D721Med (cell line): Measurements from ENCODE around the gene SEMA7A.
"Not testable (repeated sequence)": the region's sequence is repeated elsewhere in the genome, so short reads cannot be mapped to it uniquely, and the experiment has no call there.

Experiments
- DNase-seq: peaks from one replicate; pipeline ENCODE4 v3.0.0; 2011; ENCODE audit warnings: low spot score; ENCODE audit not compliant: insufficient read length
- FAIRE-seq: peaks from 2 replicates; lab custom pipeline; 2011; peaks lifted over from hg19 to GRCh38; lab: Jason Lieb, UNC
- TF ChIP-seq, protein P1 (sequence below): IDR thresholded peaks from 2 replicates; pipeline ENCODE4 v1.5.1; 2012; ENCODE audit warnings: mild to moderate bottlenecking, control low read depth; ENCODE audit not compliant: insufficient read depth; ENCODE audit errors: missing control alignments

Gene SEMA7A

DNA sequence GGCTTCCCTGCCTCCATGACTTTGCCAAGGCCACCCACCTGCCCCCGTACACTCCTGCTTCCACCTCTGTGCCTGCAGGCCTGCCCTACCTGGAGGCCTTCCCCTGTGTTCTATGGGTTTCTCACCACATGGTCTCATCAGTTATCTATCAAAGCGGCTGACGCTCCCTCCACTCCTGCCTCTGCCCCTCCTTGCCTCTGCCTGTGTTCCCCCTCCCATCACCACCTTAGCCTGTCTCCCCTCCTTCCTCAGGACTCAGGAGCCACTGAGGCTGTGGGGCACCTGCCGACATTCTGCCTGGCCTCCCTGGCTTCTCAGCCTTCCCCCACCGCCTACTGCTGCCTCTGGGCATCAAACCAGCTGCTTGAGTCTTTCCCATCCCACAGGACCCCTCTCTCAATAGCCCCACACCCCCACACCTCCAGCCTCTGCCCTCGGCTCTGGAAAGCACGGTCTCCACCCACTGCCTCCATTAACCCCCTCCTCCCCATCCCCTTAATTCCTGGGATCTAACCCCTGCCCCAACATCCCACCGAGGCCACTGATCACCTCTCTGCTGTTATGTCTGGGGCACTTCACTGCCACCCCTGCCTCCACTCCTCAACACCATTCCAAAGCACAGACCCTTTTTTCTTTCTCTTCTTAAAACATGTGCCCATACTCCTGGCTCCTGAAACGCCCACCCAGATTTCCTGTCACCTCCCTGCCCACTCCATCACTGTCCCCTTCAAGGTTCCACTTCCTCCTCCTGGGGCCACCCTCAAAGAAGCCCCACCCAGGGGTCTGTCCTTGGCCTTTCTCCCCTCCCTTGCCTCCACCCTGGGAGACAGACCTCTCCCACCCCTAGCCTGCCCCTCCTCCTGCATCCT is 41.9 kb downstream of the SEMA7A start:
- no peak for FAIRE-seq
- DNase-seq = no peak
- TF ChIP-seq, protein P1, sequence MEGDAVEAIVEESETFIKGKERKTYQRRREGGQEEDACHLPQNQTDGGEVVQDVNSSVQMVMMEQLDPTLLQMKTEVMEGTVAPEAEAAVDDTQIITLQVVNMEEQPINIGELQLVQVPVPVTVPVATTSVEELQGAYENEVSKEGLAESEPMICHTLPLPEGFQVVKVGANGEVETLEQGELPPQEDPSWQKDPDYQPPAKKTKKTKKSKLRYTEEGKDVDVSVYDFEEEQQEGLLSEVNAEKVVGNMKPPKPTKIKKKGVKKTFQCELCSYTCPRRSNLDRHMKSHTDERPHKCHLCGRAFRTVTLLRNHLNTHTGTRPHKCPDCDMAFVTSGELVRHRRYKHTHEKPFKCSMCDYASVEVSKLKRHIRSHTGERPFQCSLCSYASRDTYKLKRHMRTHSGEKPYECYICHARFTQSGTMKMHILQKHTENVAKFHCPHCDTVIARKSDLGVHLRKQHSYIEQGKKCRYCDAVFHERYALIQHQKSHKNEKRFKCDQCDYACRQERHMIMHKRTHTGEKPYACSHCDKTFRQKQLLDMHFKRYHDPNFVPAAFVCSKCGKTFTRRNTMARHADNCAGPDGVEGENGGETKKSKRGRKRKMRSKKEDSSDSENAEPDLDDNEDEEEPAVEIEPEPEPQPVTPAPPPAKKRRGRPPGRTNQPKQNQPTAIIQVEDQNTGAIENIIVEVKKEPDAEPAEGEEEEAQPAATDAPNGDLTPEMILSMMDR = no peak

DNA sequence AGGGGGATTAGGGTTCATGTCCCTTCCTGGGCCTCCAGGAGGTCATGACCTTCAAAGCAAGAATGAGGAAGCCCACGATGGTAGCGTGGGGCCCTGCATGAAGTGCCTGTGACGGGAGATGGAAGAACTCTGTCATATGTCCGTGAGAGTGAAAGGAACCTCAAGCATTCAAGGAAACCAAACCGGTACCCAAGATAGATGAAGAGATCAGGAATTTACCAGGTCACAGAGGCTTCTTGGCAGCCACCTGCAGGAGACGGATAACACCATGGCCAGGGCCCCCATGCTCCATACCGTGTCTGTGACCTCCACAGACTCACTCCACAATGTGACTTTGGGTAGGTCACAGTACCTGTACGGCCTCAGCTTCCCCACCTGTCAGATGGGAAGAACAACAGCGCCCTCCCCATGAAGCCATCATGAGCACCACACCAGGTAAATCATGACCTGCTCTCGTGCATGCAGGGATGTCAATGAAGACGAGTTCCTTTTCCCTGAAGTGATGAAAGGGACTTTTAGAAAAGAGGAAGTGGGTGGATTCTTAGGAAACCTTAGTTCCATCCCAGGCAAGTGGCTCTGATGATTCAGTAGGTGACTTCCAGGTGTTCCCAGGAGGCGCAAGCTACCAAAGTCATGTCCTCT is 43.0 kb downstream of the SEMA7A start:
- no peak for DNase-seq
- TF ChIP-seq, protein P1 = no peak
- FAIRE-seq = no peak

DNA sequence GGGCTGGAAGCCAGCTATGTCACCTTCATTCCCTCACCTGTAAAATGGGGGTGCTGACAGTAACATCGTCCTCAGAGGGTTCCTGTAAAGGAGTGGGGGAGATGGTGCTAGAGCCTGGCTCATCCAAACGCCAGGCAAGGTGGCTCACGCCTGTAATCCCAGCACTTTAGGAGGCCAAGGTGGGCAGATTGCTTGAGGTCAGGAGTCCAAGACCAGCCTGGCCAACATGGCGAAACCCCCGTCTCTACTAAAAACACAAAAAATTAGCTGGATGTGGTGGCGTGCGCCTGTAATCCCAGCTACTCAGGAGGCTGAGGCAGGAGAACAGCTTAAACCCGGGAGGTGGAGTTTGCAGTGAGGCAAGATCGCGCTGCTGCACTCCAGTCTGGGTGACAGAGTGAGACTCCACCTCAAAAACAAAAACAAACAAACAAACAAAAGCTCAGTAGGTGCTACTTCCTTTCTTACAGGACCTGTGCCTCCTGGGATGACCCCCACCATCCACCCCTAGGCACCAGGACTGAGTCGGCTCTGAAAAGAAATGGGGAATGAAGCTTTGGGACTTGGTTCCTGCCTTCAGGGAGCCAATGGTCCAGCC is 43.6 kb downstream of the SEMA7A start:
- not testable (repeated sequence) for FAIRE-seq, DNase-seq

DNA sequence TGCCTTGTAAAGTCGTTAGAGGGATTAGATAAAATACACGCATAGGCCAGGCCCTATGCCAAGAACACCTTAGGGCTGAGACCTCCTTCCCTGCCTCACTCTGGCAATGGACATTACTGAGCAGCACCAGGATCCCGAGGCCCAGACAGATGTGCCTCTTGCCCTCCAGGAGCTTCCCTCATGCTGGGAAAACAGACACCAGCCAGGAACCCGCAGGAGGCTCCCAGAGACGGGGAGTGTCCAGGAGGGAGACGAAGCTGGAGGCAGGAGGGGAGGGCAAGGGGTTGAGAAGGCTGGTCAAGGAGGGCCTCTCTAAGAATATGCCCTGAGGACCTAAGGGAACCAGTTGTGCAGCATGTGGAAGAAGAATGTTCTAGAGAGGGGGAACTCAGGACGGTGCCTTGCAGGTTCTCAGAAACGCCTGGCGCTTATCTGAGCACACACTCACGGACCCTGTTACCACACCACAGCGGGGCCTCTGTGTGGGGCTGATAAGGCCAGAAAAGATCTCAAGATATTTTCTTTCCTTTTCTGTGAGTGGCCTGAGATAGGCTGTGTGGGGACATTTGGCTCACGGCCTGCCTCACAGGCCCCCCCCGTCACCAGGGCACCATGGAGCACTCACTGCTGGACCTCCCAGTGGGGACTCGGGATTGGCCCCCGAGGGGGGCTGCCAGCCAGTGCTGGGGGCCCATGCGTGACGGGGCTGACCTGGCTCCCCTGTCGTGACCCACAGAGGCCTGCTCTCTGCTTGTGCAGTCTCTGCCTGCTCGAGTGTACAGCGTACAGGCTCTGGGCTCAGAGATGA is 44.3 kb downstream of the SEMA7A start:
- TF ChIP-seq, protein P1 = no peak
- DNase-seq = no peak
- FAIRE-seq = no peak

DNA sequence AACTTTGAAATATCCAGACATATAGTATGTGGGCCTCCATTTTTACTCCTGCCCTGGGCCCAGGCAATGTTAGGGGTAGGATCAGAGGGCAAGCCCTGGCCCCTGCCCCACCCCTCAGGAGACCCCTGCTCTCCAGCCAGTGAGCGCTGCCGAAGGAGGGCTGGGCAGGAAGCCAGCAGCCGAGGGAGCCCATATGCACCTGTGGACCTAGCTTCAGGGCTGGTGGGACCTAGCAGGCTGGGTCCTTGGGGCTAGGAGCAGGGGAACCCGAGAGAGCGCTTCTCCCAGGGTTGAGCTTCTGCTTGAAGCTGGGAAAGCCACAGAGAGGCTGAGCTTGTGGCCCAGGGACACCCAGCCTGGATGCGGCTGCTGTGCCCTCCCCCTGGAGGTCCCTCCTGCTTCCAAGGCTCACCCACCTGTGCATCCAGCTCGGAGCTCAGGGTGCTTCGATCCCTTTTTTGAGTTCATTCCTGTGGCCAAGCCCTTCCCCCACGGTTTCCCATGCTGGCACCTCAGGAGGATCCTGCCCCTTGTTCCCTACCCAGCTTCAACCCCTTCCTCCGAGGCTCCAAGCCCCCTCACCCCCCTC is 45.3 kb downstream of the SEMA7A start:
- FAIRE-seq = no peak
- no peak for DNase-seq
- TF ChIP-seq, protein P1 = no peak

DNA sequence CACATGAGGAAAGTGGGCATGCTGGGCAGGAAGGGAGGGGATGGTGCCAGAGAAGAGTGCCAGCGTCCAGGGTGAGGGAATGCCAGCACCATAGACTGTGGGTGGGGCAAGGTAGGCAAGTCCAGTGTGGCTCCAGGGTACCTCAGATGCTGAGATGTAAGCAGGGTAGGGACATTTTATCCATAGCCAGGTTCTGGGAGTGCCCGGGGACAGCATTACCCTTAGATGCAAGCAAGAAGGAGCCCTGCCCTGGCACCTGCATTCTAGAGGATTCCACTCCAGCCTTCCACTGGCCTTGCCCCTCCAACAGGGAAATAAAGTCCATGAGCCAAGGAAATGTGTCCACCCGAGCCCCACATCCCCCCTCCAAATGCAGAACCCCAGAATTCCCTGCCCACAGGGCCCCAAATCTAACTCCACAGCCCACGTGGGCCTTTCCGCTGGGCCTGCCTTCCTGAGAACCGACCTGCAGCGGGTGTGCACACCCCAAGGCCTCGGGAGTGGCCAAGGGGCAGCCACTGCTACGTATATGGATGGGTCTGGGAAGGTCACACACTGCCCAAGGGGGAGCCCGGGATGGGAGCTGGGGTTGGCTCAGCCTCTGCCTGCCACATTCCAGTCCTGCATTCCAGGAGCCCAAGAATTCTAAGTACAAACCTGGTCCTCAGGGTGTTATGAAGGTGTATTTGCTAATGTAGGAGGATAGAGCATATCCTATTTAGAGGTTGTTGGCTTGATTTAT is 46.0 kb downstream of the SEMA7A start:
- FAIRE-seq = no peak
- DNase-seq = no peak
- TF ChIP-seq, protein P1 = no peak
